Measurements from ENCODE around the gene LMTK2.
"Not testable (repeated sequence)": the region's sequence is repeated elsewhere in the genome, so short reads cannot be mapped to it uniquely, and the experiment has no call there.

LMTK2 gene

GRCh38 chr7:98107313-98107721 is 655 bp downstream of the LMTK2 start:
- DNase-seq: peak in 1 of 2 donors; percentile 8

- no peak for DNase-seq
Measured at GRCh38 chr7:98110249-98111022, 3.8 kb downstream of the LMTK2 start.

- DNase-seq: no peak
Measured at GRCh38 chr7:98112077-98112476, 5.4 kb downstream of the LMTK2 start.

- DNase-seq: no peak
Measured at GRCh38 chr7:98115746-98116525, 9.3 kb downstream of the LMTK2 start.

- no peak for DNase-seq
Measured at GRCh38 chr7:98116656-98117461, 10.2 kb downstream of the LMTK2 start.

- DNase-seq: no peak
Measured at GRCh38 chr7:98119256-98119918, 12.7 kb downstream of the LMTK2 start.

GRCh38 chr7:98120559-98120958 is 13.9 kb downstream of the LMTK2 start:
- DNase-seq: no peak

- not testable (repeated sequence) for DNase-seq
Measured at GRCh38 chr7:98121388-98121787, 14.7 kb downstream of the LMTK2 start.

GRCh38 chr7:98123365-98123696 is 16.7 kb downstream of the LMTK2 start:
- no peak for DNase-seq

GRCh38 chr7:98125759-98126158 is 19.1 kb downstream of the LMTK2 start:
- no peak for DNase-seq

GRCh38 chr7:98126311-98127142 is 19.9 kb downstream of the LMTK2 start:
- DNase-seq: no peak

- no peak for DNase-seq
Measured at GRCh38 chr7:98128346-98128745, 21.7 kb downstream of the LMTK2 start.

- DNase-seq: no peak
Measured at GRCh38 chr7:98130959-98131358, 24.3 kb downstream of the LMTK2 start.

GRCh38 chr7:98133181-98133580 is 26.5 kb downstream of the LMTK2 start:
- DNase-seq: peak; percentile 52

- DNase-seq: no peak
Measured at GRCh38 chr7:98133621-98134303, 27.1 kb downstream of the LMTK2 start.

GRCh38 chr7:98134420-98135228 is 28.0 kb downstream of the LMTK2 start:
- DNase-seq: no peak

- DNase-seq: no peak
Measured at GRCh38 chr7:98135984-98136383, 29.3 kb downstream of the LMTK2 start.

GRCh38 chr7:98136423-98136822 is 29.8 kb downstream of the LMTK2 start:
- no peak for DNase-seq

- no peak for DNase-seq
Measured at GRCh38 chr7:98137134-98137825, 30.6 kb downstream of the LMTK2 start.

GRCh38 chr7:98137826-98138151 is 31.1 kb downstream of the LMTK2 start:
- DNase-seq: peak; percentile 21 to 57
